B cell (primary cell): ENCODE results near the gene LITAFD. TPM values are rescaled to one million over a fixed set of nuclear protein-coding genes. Genes with fewer than 3 reads are reported as not detected.

Experiments
- ATAC-seq: fragments of 200-7000 bp; cut with Tn5 transposase; one replicate; pipeline ENCODE4 v1.10.0; 2021; ENCODE audit warnings: low read depth, mild to moderate bottlenecking, moderate number of reproducible peaks, moderate library complexity
- CTCF ChIA-PET: fragments of 350-600 bp; sonication (Branson Sonifier 250); formaldehyde crosslinking; loops from one replicate; lab custom pipeline; 2021; ENCODE audit warnings: antibody characterized with exemption, inconsistent platforms; lab: Charles Lee
- POLR2A ChIA-PET: fragments of 350-600 bp; sonication (Branson Sonifier 250); formaldehyde crosslinking; loops from one replicate; lab custom pipeline; 2021; ENCODE audit warnings: antibody characterized with exemption; lab: Charles Lee
- DNase-seq: peaks from one replicate; pipeline ENCODE4 v3.0.0; 2013
- H2AFZ ChIP-seq: 2 replicates; pipeline ENCODE4 v1.6.1; 2012; ENCODE audit warnings: mild to moderate bottlenecking, low read depth, low read length; ENCODE audit not compliant: insufficient read depth, poor library complexity, severe bottlenecking
- H3K27ac ChIP-seq, 2 donors: 1 replicate in 1 of 2; 2 replicates in 1 of 2; pipeline ENCODE4 v1.5.1; 2012 to 2013; ENCODE audit warnings: low read length in 2 of 2, mild to moderate bottlenecking in 2 of 2, moderate library complexity in 1 of 2
- H3K27me3 ChIP-seq, 4 experiments: fragments of 200-600 bp in 1 of 4; sonication (generic) in 1 of 4; replicated peaks in 1 of 4; 1 replicate in 2 of 4; 2 replicates in 2 of 4; pipeline versions ENCODE4 v1.6.1 to v1.7.0; 2013 to 2016; ENCODE audit warnings: low read length in 3 of 4, mild to moderate bottlenecking in 2 of 4, mixed read lengths in 1 of 4, moderate library complexity in 1 of 4; ENCODE audit not compliant: insufficient read depth in 4 of 4, control insufficient read depth in 3 of 4; ENCODE audit errors: control extremely low read depth in 1 of 4
- H3K36me3 ChIP-seq, 2 experiments: replicated peaks in 1 of 2; 1 replicate in 1 of 2; 2 replicates in 1 of 2; pipeline versions ENCODE4 v1.6.1 to v1.7.1; 2013; ENCODE audit warnings: low read length in 1 of 2; ENCODE audit not compliant: insufficient read depth in 2 of 2, control insufficient read depth in 1 of 2; ENCODE audit errors: control extremely low read depth in 1 of 2, extremely low read depth in 1 of 2
- H3K4me1 ChIP-seq, 2 donors: fragments of 200-600 bp in 1 of 2; sonication (generic) in 1 of 2; 1 replicate in 1 of 2; 2 replicates in 1 of 2; pipeline versions ENCODE4 v1.5.1 to v1.6.1; 2013 to 2017; ENCODE audit warnings: low read length in 2 of 2; ENCODE audit not compliant: control insufficient read depth in 2 of 2, insufficient read depth in 2 of 2
- H3K4me2 ChIP-seq: replicated peaks from 2 replicates; pipeline ENCODE3; 2012; ENCODE audit warnings: mild to moderate bottlenecking, low read depth, low read length; ENCODE audit not compliant: poor library complexity, severe bottlenecking
- H3K4me3 ChIP-seq, 5 experiments: fragments of 200-600 bp in 1 of 5; sonication (generic) in 1 of 5; 1 replicate in 3 of 5; 2 replicates in 2 of 5; pipeline versions ENCODE4 v1.5.1 to v1.7.0; 2011 to 2016; ENCODE audit warnings: low read length in 4 of 5, mild to moderate bottlenecking in 4 of 5, low read depth in 2 of 5, control low read depth in 1 of 5, moderate library complexity in 1 of 5; ENCODE audit not compliant: insufficient read depth in 1 of 5; ENCODE audit errors: control extremely low read depth in 1 of 5, extremely low read depth in 1 of 5
- H3K79me2 ChIP-seq: fragments of 200-600 bp; sonication (generic); one replicate; pipeline ENCODE4 v1.6.0; 2016; ENCODE audit warnings: low read length; ENCODE audit not compliant: control insufficient read depth, insufficient read depth
- H3K9ac ChIP-seq: fragments of 200-600 bp; sonication (generic); 2 replicates; pipeline ENCODE4 v1.6.1; 2017; ENCODE audit warnings: mild to moderate bottlenecking, low read length, moderate library complexity
- H3K9me3 ChIP-seq, 3 donors: one replicate each; pipeline versions ENCODE4 v1.6.1 to v1.7.1; 2013; ENCODE audit warnings: low read length in 2 of 3; ENCODE audit not compliant: control insufficient read depth in 2 of 3, insufficient read depth in 1 of 3; ENCODE audit errors: control extremely low read depth in 1 of 3
- H4K20me1 ChIP-seq: 2 replicates; pipeline ENCODE4 v1.6.0; 2012; ENCODE audit warnings: mild to moderate bottlenecking, low read length; ENCODE audit not compliant: insufficient read depth, control insufficient read depth, poor library complexity, severe bottlenecking
- H3K27ac Mint-ChIP-seq: one replicate; pipeline ENCODE4 v1.8.0; 2021; ENCODE audit warnings: mixed read lengths
- H3K27me3 Mint-ChIP-seq: one replicate; pipeline ENCODE4 v1.8.0; 2021; ENCODE audit warnings: mixed read lengths
- H3K4me1 Mint-ChIP-seq: one replicate; pipeline ENCODE4 v1.8.0; 2021; ENCODE audit warnings: mixed read lengths
- H3K4me3 Mint-ChIP-seq: one replicate; pipeline ENCODE4 v1.8.0; 2021; ENCODE audit warnings: mixed read lengths
- H3K9me3 Mint-ChIP-seq: one replicate; pipeline ENCODE4 v1.8.0; 2022; ENCODE audit warnings: mixed read lengths; ENCODE audit not compliant: insufficient read depth
- EZH2 ChIP-seq: IDR thresholded peaks from 2 replicates; pipeline ENCODE4 v1.6.1; 2012; ENCODE audit warnings: borderline replicate concordance, low read depth, mild to moderate bottlenecking, moderate library complexity, low read length; ENCODE audit not compliant: insufficient read depth, poor library complexity, severe bottlenecking
- WGBS: methylation state at CpG from one replicate; pipeline ENCODE4 v1.1.5; 2013; ENCODE audit warnings: missing lambda C conversion rate; ENCODE audit not compliant: insufficient coverage; 5-methylcytosine and 5-hydroxymethylcytosine counted together
- intact Hi-C: fragments of 100-400 bp; cut with micrococcal nuclease; formaldehyde crosslinking; loops from one replicate; pipeline ENCODE4 v1.10.0; 2022
- polyA plus RNA-seq: library from polyadenylated mRNA; depleted of rRNA; stranded (reverse); fragments of >200 nt; gene quantifications from 2 replicates; pipeline ENCODE4 v1.2.3, GENCODE V29; 2012
- total RNA-seq, 2 donors: library from RNA; stranded (reverse); fragments of 120-200 nt in 1 of 2; gene quantifications; 1 replicate in 1 of 2; 2 replicates in 1 of 2; pipeline versions ENCODE4 v1.2.3 to v1.2.4, GENCODE V29; 2013 to 2022
- TF ChIP-seq, protein P1 (sequence below): fragments of 200-600 bp; IDR thresholded peaks from one replicate; pipeline ENCODE4 v1.8.0; 2022; ENCODE audit warnings: antibody characterized with exemption, mild to moderate bottlenecking

The LITAFD gene
- total and polyA plus RNA-seq, 2 donors (not counting 1 experiment from before 2014, with no cell fraction given): not detected

DNA sequence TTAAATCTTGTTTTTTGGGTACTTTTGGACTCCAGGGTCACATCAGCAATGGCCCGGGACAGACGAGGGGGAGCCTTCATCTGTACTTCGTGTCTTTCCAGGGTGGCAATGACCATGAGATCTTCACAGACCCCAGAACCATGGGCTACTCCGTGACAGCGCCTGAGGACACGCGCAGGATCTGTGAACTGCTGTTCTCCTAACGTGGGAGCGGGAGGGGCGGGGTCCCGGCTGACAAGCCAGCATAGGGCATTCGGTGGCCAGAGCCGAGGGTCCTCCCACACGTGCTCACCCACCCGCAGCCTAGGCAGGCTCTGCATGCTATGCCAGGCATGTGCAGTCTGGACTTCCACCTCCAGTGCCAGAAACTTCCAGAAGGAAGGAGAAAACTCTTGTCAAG lies 34.5 kb upstream of the LITAFD start:
- Histone ChIP-seq H3K4me1 (peaks cover 7 to 9% of the 10 kb centered on the region in 2 donors), H3K4me2 (no peak overlapping the region), H3K9ac (no peak overlapping the region), H4K20me1 (peaks cover 12% of the 10 kb centered on the region), H3K79me2 (no peaks in the 10 kb centered on the region), H2AFZ (no peak overlapping the region), H3K36me3 (peaks cover 0 to 13% of the 10 kb centered on the region in 2 experiments), H3K9me3 (no peaks in the 10 kb centered on the region), H3K27ac (no peak overlapping the region), H3K4me3 (no peak overlapping the region), H3K27me3 (no peaks in the 10 kb centered on the region)
- TF ChIP-seq, protein P1, sequence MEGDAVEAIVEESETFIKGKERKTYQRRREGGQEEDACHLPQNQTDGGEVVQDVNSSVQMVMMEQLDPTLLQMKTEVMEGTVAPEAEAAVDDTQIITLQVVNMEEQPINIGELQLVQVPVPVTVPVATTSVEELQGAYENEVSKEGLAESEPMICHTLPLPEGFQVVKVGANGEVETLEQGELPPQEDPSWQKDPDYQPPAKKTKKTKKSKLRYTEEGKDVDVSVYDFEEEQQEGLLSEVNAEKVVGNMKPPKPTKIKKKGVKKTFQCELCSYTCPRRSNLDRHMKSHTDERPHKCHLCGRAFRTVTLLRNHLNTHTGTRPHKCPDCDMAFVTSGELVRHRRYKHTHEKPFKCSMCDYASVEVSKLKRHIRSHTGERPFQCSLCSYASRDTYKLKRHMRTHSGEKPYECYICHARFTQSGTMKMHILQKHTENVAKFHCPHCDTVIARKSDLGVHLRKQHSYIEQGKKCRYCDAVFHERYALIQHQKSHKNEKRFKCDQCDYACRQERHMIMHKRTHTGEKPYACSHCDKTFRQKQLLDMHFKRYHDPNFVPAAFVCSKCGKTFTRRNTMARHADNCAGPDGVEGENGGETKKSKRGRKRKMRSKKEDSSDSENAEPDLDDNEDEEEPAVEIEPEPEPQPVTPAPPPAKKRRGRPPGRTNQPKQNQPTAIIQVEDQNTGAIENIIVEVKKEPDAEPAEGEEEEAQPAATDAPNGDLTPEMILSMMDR: no peak
- no peak for TF ChIP-seq EZH2
- no peaks in the 10 kb centered on the region for H3K9me3 Mint-ChIP-seq
- intact Hi-C loops: no loop called here
- ChIA-PET POLR2A (no interaction called here), CTCF (no interaction called here)
- no peak overlapping the region for H3K27ac Mint-ChIP-seq
- no peaks in the 10 kb centered on the region for H3K27me3 Mint-ChIP-seq
- no peak overlapping the region for H3K4me3 Mint-ChIP-seq
- 97% methylated on average over 14 of the region's 15 CpGs for WGBS
- no peak for ATAC-seq
- no peak for DNase-seq
- peaks cover 16% of the 10 kb centered on the region for H3K4me1 Mint-ChIP-seq

DNA sequence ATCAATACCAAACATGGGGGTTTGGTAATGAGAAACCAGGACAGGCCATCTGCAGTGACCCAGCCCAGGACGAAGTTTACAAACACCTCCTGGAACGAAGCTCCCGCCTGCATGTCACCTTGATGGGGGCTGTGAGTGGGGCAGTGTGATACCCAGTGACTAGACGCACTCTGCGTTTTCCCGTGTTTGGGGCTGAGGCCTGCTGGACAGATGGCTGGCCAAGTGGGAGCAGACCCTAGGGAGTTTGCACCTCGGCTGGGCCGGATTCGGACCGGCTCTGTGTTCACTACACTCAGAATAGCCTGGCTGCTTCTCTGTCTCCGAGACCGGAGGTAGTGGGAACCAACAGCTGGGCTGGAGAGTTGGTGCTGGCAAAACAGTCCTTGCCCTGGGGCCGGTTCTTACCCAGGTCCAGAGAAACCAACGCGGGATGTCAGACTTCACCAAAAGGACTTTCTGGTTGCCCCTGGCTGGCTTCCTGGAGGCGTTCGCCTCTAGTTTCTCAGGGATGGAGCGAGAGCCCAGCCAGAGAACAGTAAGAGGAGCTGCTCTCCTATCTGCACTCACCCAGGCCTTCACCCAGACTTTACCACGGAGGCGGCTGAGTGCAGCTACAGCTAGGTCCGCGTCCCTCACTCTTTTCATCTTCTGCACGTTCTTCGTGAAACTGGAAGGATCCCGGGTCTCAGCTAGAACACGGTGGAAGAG lies 33.8 kb upstream of the LITAFD start:
- Mint-ChIP-seq H3K4me3 (no peak overlapping the region), H3K9me3 (no peaks in the 10 kb centered on the region), H3K27ac (no peak overlapping the region), H3K27me3 (no peaks in the 10 kb centered on the region), H3K4me1 (peaks cover 16% of the 10 kb centered on the region)
- Histone ChIP-seq H3K79me2 (no peaks in the 10 kb centered on the region), H2AFZ (no peak overlapping the region), H3K4me1 (peaks cover 7 to 9% of the 10 kb centered on the region in 2 donors), H3K27ac (no peak overlapping the region), H3K9ac (no peak overlapping the region), H4K20me1 (peaks cover 12% of the 10 kb centered on the region), H3K9me3 (no peaks in the 10 kb centered on the region), H3K4me3 (no peak overlapping the region), H3K27me3 (no peaks in the 10 kb centered on the region), H3K36me3 (peaks cover 0 to 17% of the 10 kb centered on the region in 2 experiments), H3K4me2 (no peak overlapping the region)
- ChIA-PET POLR2A (no interaction called here), CTCF (no interaction called here)
- TF ChIP-seq, protein P1: no peak
- no peak for TF ChIP-seq EZH2
- 97% methylated on average over 24 of the region's 26 CpGs for WGBS
- intact Hi-C loops: no loop called here
- no peak for DNase-seq
- ATAC-seq: no peak
